HK-2 (cell line): ENCODE results near the gene NMU.
"Not testable (repeated sequence)": the region's sequence is repeated elsewhere in the genome, so short reads cannot be mapped to it uniquely, and the experiment has no call there.

Experiments used
- DNase-seq: peaks from one replicate; pipeline ENCODE4 v3.0.0-alpha.2; 2018; ENCODE audit not compliant: unreplicated experiment

Gene NMU

GRCh38 chr4:55624063-55624462 is 12.0 kb downstream of the NMU start:
- not testable (repeated sequence) for DNase-seq

DNA sequence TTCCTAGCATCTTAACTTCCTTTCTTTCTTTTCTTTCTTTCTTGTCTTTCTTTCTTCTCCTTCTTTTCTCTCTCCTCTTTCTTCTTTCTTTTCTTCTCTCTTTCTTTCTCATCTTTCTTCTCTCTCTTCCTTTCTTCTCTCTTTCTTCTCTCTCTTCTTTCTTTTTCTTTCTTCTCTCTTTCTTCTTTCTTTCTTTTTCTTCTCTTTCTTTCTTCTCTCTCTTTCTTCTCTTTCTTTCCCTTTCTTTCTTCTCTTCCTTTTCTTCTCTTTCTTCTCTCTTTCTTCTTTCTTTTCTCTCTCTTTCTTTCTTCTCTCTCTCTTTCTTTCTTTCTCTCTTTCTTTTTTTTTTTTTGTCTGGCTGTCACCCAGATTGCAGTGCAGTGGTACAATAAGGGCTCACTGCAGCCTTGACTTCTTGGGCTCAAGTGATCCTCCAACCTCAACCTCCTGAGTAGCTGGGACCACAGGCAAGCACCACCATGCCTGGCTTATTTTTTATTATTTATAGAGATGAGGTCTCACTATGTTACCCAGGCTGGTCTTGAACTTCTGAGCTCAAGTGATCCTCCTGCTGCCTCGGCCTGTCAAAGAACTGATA is 17.5 kb downstream of the NMU start:
- DNase-seq, result no peak

DNA sequence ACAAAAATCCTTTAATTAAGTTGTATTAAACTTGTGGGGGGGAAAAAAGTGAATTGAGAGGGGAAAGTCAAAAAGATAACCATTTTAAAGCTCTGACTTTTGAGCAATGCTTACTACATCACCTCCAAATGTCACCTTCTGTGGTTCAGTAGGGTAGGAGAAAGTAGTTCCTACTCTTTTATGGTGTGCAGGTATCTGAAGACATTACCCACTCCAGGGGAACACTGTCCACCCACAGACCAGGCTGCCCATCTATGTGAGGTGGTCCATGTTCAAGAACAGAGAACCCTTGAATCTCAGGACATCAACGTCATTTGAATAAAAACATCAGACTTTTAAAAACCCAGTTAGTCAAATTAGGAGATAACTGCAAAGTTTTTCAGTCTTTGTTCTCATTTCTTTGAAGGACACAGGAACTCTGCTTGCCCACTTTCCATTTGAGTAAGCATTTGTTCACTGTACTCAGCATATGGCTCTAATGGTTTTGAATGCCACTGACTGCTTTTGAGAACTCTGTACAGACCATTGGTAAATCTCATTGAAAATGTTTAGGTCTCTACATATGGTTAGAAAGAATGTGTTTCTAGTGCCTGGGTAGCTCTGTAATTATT is 18.4 kb downstream of the NMU start:
- DNase-seq, result no peak

DNA sequence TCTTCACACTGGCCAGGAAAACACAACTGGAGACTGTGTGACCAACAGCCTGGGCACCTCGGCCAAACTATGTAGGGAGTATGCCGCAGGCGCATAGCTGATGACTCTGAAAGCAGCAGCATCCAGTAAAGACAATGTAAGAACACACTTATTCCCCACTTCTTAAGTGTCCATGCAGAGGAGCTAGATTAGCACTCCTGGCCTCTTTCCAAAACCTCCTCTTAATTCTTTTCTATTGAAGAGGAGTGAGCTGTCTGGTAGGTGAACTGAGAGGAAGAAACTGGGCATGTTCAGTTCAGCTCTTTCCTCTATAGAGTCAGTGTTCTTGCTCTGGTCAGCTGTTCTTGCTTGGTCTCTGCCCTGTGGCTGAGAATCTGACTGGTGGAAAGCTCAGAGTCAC is 21.1 kb downstream of the NMU start:
- DNase-seq, result no peak

GRCh38 chr4:55613621-55614020 is 22.5 kb downstream of the NMU start:
- no peak for DNase-seq

- DNase-seq, result no peak
These were observed 23.8 kb downstream of the NMU start for GRCh38 chr4:55612341-55612740.

DNA sequence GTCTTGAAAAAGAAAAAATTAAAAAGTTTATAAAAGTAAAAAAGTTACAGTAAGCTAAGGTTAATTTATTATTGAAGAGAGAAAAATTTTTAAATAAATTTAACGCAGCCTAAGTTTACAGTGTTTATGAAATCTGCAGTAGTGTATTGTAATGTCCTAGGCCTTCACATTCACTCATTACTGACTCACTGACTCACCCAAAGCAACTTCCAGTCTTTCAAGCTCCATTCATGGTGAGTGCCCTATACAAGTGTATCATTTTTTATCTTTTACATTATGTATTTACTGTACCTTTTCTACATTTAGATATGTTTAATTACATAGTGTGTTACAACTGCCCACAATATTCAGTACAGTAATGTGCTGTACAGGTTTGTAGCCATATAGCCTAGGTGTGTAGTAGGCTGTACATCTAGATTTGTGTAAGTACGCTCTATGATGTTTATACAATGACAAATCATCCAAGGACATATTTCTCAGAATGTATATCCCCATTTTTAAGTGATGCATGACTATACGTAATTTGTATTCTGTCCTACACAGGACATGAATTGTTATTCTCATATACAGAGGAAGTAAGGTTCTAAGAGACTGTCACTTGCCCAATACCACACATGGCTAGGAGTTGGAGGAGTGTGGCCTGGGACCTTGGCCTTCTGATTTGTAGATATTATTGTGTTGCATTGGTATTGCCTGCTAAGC is 24.6 kb downstream of the NMU start:
- no peak for DNase-seq

DNA sequence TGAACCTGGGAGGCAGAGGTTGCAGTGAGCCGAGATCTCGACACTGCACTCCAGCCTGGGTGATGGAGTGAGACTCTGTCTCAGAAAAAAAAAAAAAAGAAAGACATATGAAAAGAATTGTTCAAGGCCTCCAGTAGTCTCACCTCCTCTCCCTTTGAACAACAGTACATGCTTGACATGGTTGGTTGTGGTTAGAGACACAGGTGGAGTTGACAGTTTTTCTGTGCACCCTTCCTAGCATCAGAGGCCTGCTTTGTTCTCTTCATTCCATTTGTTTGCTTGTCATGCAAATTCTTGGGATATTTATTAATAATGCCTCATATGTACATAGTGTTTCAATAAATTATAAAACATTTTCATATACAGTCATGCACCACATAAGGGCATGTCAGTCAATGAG is 25.7 kb downstream of the NMU start:
- DNase-seq, result no peak

DNA sequence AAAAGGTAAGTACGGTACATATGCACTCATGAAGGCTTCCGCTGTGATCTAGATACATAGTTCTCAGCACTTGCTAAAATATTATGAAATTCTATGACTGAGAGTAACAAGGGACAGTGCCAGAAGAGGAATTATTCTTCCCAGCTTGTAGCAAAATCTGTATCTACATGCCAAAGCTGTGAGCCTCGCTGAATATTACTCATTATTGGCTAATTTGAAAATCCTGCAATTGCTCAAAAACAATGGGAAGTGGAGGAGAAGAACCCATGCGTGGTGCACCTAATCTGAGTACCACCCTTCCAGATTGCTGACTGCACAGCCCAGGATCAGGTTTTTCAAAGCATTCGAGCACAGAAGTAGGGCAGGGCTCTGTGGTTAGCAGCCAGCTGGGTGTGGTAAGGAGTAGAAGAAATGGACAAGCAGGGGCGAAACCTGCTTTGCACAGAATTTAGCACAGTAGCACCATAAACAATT is 26.7 kb downstream of the NMU start:
- no peak for DNase-seq

- no peak for DNase-seq
These were observed 27.5 kb downstream of the NMU start for GRCh38 chr4:55608591-55608990.

DNA sequence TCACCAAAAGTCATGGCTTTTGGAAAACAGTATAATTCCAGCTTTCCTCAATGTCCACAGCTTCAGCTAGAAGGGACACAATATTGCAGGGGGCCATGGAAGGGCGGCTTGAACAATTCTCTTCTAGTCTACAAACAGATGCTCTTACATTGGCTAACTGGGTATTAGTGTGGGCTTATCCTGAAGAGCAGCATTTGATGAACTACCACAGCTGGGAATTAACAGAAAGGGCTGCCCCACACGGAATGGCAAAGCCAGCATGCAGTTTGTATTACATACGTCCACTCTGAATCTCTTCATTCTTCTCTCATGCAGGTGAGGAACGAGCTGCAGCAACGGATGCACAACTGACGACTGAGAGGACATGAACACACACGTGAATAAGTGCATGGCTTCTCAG is 31.1 kb downstream of the NMU start:
- no peak for DNase-seq

GRCh38 chr4:55600640-55601039 is 35.5 kb downstream of the NMU start:
- DNase-seq, result no peak

DNA sequence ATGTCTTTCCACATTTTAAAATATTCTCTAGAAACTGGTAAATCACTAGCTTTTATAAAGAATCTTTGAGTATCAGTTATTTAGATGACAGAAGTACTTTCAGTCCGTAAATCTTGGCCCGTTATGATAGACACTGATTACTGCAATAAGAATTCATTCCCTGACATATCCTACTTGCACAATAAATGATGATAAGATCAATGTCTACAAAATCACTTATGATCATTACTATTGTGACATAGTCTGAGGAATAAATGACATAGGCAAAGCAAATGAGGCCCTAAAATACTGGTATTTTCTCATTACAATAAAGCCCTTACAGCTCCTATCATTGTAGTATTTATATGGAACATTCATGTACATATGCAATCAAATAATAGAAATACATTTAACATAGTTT is 37.5 kb downstream of the NMU start:
- no peak for DNase-seq

DNA sequence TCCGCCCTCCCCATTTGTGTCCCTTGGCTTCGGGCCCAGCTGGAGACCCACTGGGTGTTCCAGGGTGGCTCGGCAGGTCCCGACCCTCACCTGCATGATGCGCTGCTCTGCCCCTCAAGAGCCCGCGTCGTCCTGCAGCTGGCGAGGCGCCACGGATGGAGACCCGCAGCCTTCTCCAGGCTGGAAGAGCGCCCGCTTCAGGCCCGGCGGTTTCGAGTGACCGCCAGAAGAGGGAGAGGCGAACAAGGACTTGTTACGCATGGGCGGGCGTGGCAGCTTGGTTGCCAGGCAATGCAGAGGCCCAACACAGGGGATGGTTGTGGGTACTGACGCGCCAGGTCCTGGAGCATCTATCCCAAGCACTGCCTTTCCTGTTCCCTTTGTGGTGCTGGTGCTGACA is 44.1 kb downstream of the NMU start, which contains the start of gene PDCL2:
PDCL2 (minus strand) TSS at position 232 of the 400 bp plus-strand sequence; CDS start at position 96, 136 bp downstream.
- DNase-seq, result no peak

- DNase-seq, result no peak
These were observed 47.9 kb downstream of the NMU start for GRCh38 chr4:55588160-55588559.

GRCh38 chr4:55582773-55583172 is 53.3 kb downstream of the NMU start:
- not testable (repeated sequence) for DNase-seq

DNA sequence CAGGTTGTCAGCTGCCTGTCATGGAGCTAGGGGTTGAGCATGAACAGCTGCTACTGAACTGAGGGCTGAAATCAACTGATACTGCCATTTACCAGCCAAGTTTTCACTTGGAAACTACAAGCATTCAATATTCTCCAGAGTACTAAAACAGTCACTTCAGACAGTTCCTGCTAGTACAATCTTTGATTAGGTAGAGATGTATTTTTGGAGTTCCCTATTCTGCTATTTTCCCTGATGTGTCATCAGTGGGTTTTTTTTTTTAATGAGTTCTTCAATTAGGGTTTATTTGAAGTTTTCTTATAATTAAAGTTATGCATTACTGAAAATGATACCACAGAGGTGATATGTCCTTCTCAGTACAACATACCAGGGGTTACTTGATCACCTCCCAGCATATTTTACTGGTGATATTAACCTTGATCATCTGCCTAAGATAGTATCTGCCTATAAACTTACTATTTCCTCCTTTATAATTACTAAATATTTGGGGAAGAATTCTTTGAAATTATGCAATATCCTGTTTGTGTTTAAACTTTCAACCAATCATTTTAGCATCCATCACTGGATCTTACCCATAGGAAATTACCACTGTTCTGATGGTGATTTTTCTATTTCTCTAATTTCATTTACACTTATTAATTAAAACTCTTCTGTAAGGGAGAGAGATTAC is 57.6 kb downstream of the NMU start:
- DNase-seq, result no peak

- DNase-seq, result no peak
These were observed 60.6 kb downstream of the NMU start for GRCh38 chr4:55575513-55575912.

DNA sequence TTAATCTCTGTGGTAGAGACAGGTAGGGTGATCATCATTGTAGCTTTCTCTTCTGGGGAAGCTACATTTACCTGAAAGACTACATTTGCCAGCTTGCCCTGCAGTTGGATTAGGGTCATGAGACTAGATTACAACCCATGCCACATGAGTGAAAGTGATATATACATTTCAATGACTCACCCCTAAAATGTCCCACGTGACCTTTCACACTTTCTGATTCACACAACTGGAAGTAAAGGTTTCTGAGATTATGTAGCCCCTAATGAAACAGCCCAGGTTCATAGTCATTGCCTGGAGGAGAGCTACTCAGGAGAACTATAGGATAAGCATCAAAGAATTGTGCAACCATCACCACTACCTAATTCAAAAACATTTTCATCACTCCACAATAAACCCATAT is 61.8 kb downstream of the NMU start:
- no peak for DNase-seq

DNA sequence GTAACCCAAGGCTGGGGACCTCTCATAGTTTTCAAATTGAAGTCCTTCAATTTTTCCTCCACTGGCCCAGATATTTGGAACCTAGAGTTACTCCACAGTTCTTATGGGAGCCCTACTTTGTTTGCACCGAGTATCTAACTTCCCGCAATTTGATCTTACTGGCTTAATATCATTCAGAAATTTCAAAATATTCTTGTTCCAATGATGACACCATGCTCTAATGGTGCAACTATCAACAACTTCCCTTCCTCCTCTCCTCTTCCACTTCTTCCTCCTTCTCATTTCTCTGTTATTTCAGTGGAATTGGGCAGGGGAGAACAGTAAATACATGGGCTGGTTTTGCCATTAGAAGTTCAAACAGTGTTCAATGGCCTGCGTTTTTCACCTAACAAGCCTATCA is 64.3 kb downstream of the NMU start:
- no peak for DNase-seq

- no peak for DNase-seq
These were observed 67.1 kb downstream of the NMU start for GRCh38 chr4:55568905-55569504.

GRCh38 chr4:55561889-55562288 is 74.2 kb downstream of the NMU start:
- DNase-seq, result no peak
